OCI-LY7 (cell line): ENCODE measurements around the gene TPM1. TPM values are rescaled to one million over a fixed set of nuclear protein-coding genes. Genes with fewer than 3 reads are reported as not detected.

Experiments
- BruUV-seq: library from RNA; stranded (reverse); fragments of 400-500 nt; replicated peaks from 2 replicates; lab custom pipeline; 2021; lab: Mats Ljungman, UMichigan
- CTCF ChIA-PET: fragments of 300-600 bp; sonication (Branson Sonifier 250); formaldehyde crosslinking; loops from one replicate; lab custom pipeline; 2022; ENCODE audit warnings: antibody characterized with exemption; ENCODE audit not compliant: unreplicated experiment; lab: Charles Lee
- POLR2A ChIA-PET: fragments of 300-600 bp; sonication (Branson Sonifier 250); formaldehyde crosslinking; loops from one replicate; lab custom pipeline; 2022; ENCODE audit warnings: antibody characterized with exemption; lab: Charles Lee
- DNase-seq: peaks from one replicate; pipeline ENCODE4 v3.0.0-alpha.2; 2015; ENCODE audit warnings: low spot score
- H2AFZ ChIP-seq: fragments of 200-600 bp; sonication (generic), shearing (Covaris generic); 2 replicates; pipeline ENCODE4 v1.6.1; 2014; ENCODE audit warnings: mild to moderate bottlenecking, antibody characterized with exemption, low read length, moderate library complexity
- H3K27ac ChIP-seq: fragments of 200-600 bp; sonication (generic); 2 replicates; pipeline ENCODE4 v1.5.1; 2014; ENCODE audit warnings: mixed run types, low read depth, mild to moderate bottlenecking, moderate library complexity, low read length, inconsistent platforms; ENCODE audit not compliant: poor library complexity, severe bottlenecking
- H3K36me3 ChIP-seq: fragments of 200-600 bp; sonication (generic); 2 replicates; pipeline ENCODE4 v1.6.1; 2014; ENCODE audit warnings: mild to moderate bottlenecking, antibody characterized with exemption, low read length, moderate library complexity, mixed read lengths; ENCODE audit not compliant: insufficient read depth
- H3K4me1 ChIP-seq: fragments of 200-600 bp; sonication (generic); 2 replicates; pipeline ENCODE4 v1.5.1; 2014; ENCODE audit warnings: mild to moderate bottlenecking, low read length; ENCODE audit not compliant: insufficient read depth, poor library complexity, severe bottlenecking
- H3K4me2 ChIP-seq: fragments of 200-600 bp; sonication (generic); 2 replicates; pipeline ENCODE4 v1.6.1; 2014; ENCODE audit warnings: mild to moderate bottlenecking, low read length
- H3K4me3 ChIP-seq: fragments of 200-600 bp; sonication (generic); 2 replicates; pipeline ENCODE4 v1.5.1; 2014; ENCODE audit warnings: mild to moderate bottlenecking, low read depth, low read length; ENCODE audit not compliant: poor library complexity, severe bottlenecking
- H3K79me2 ChIP-seq: fragments of 200-600 bp; sonication (generic); 2 replicates; pipeline ENCODE4 v1.6.1; 2016; ENCODE audit warnings: low read depth, mild to moderate bottlenecking, low read length, moderate library complexity, mixed read lengths; ENCODE audit not compliant: insufficient read depth
- H3K9me2 ChIP-seq: fragments of 200-600 bp; sonication (generic); 2 replicates; pipeline ENCODE4 v1.6.1; 2016; ENCODE audit warnings: mild to moderate bottlenecking, low read length, mixed read lengths; ENCODE audit not compliant: insufficient read depth
- H3K9me3 ChIP-seq: fragments of 200-600 bp; sonication (generic); 2 replicates; pipeline ENCODE4 v1.6.1; 2014; ENCODE audit warnings: mild to moderate bottlenecking, mixed run types, low read length, mixed read lengths
- H4K20me1 ChIP-seq: fragments of 200-600 bp; sonication (generic); 2 replicates; pipeline ENCODE4 v1.6.1; 2014; ENCODE audit warnings: mild to moderate bottlenecking, antibody characterized with exemption, low read length, moderate library complexity, mixed read lengths; ENCODE audit not compliant: insufficient read depth
- CTCF ChIP-seq: fragments of 200-600 bp; sonication (generic); conservative IDR thresholded peaks from 2 replicates; pipeline ENCODE4 v1.5.1; 2014; ENCODE audit warnings: mild to moderate bottlenecking, antibody characterized with exemption, low read length, moderate library complexity, mixed read lengths
- EZH2phosphoT487 ChIP-seq: fragments of 200-600 bp; sonication (generic); IDR thresholded peaks from 2 replicates; pipeline ENCODE4 v1.6.1; 2018; ENCODE audit warnings: low read depth, borderline replicate concordance, mild to moderate bottlenecking, mixed run types, antibody characterized with exemption, low read length, moderate library complexity, mixed read lengths
- intact Hi-C: fragments of 100-400 bp; cut with micrococcal nuclease; formaldehyde crosslinking; loops from one replicate; pipeline ENCODE4 v1.10.0; 2022; ENCODE audit not compliant: unreplicated experiment
- total RNA-seq, 2 experiments: library from RNA; depleted of rRNA in 1 of 2; stranded (reverse); fragments of >200 nt in 1 of 2; shearing (Covaris generic) in 1 of 2; gene quantifications; 2 replicates each; pipeline ENCODE4 v1.2.3, GENCODE V29; 2014 to 2022

Gene TPM1
- total RNA-seq, 2 experiments from 2014 or later, result 19.3 to 19.9 TPM

GRCh38 chr15:63030101-63030551, 12.4 kb upstream of the TPM1 start:
- no peaks in the 10 kb centered on the region for H3K9me2 ChIP-seq
- no peaks in the 10 kb centered on the region for H3K9me3 ChIP-seq
- H3K36me3 ChIP-seq, result no peaks in the 10 kb centered on the region
- no peaks in the 10 kb centered on the region for H4K20me1 ChIP-seq
- no peaks in the 10 kb centered on the region for H3K79me2 ChIP-seq
- BruUV-seq, result no TSS peak
- no peak overlapping the region for H3K4me3 ChIP-seq
- no peak overlapping the region for H3K4me2 ChIP-seq
- no peak overlapping the region for H2AFZ ChIP-seq
- no peak for DNase-seq
- TF ChIP-seq CTCF (no peak), EZH2phosphoT487 (no peak)
- CTCF ChIA-PET, result no interaction called here
- H3K4me1 ChIP-seq, result no peaks in the 10 kb centered on the region
- intact Hi-C loops, result no loop called here
- no peak overlapping the region for H3K27ac ChIP-seq
- POLR2A ChIA-PET, result no interaction called here

GRCh38 chr15:63034578-63034977, 8.0 kb upstream of the TPM1 start:
- H3K4me1 ChIP-seq, result no peaks in the 10 kb centered on the region
- no peak overlapping the region for H3K27ac ChIP-seq
- ChIA-PET POLR2A (no interaction called here), CTCF (no interaction called here)
- H3K36me3 ChIP-seq, result no peaks in the 10 kb centered on the region
- TF ChIP-seq CTCF (no peak), EZH2phosphoT487 (no peak)
- intact Hi-C loops, result no loop called here
- no peak overlapping the region for H3K4me2 ChIP-seq
- no peak overlapping the region for H2AFZ ChIP-seq
- H3K4me3 ChIP-seq, result no peak overlapping the region
- BruUV-seq, result no TSS peak
- H3K79me2 ChIP-seq, result no peaks in the 10 kb centered on the region
- H4K20me1 ChIP-seq, result no peaks in the 10 kb centered on the region
- no peaks in the 10 kb centered on the region for H3K9me3 ChIP-seq
- DNase-seq, result no peak
- no peaks in the 10 kb centered on the region for H3K9me2 ChIP-seq

- no TSS peak for BruUV-seq
Observed at GRCh38 chr15:63035253-63035652, 7.3 kb upstream of the TPM1 start.

More at GRCh38 chr15:63035253-63035652, 7.3 kb upstream of the TPM1 start:
- Histone ChIP-seq H3K9me2 (no peaks in the 10 kb centered on the region), H2AFZ (no peak overlapping the region), H3K4me3 (no peak overlapping the region), H3K9me3 (no peaks in the 10 kb centered on the region), H3K27ac (no peak overlapping the region), H3K4me1 (no peaks in the 10 kb centered on the region), H3K4me2 (no peak overlapping the region), H4K20me1 (no peaks in the 10 kb centered on the region), H3K36me3 (no peaks in the 10 kb centered on the region), H3K79me2 (no peaks in the 10 kb centered on the region)
- TF ChIP-seq CTCF (no peak), EZH2phosphoT487 (no peak)
- DNase-seq, result no peak
- POLR2A ChIA-PET, result no interaction called here
- CTCF ChIA-PET, result no interaction called here
- intact Hi-C loops, result no loop called here
